Activated naive CD4-positive, alpha-beta T cell treated with anti-CD3 and anti-CD28 coated beads, Interleukin-2, amount 50 U/mL, for 24 hours (primary cell): Measurements from ENCODE around the gene PHEX.

Experiments
- H3K27ac Mint-ChIP-seq: one replicate; pipeline ENCODE4 v1.8.0; 2021; ENCODE audit warnings: mild to moderate bottlenecking, mixed read lengths
- H3K27me3 Mint-ChIP-seq: one replicate; pipeline ENCODE4 v1.8.0; 2021; ENCODE audit warnings: mixed read lengths
- H3K36me3 Mint-ChIP-seq: one replicate; pipeline ENCODE4 v1.8.0; 2021; ENCODE audit warnings: mixed read lengths
- H3K4me1 Mint-ChIP-seq: one replicate; pipeline ENCODE4 v1.8.0; 2021; ENCODE audit warnings: mixed read lengths
- H3K4me3 Mint-ChIP-seq: one replicate; pipeline ENCODE4 v1.8.0; 2021; ENCODE audit warnings: mild to moderate bottlenecking, mixed read lengths
- H3K9me3 Mint-ChIP-seq: one replicate; pipeline ENCODE4 v1.8.0; 2021; ENCODE audit warnings: mixed read lengths

Gene PHEX

DNA sequence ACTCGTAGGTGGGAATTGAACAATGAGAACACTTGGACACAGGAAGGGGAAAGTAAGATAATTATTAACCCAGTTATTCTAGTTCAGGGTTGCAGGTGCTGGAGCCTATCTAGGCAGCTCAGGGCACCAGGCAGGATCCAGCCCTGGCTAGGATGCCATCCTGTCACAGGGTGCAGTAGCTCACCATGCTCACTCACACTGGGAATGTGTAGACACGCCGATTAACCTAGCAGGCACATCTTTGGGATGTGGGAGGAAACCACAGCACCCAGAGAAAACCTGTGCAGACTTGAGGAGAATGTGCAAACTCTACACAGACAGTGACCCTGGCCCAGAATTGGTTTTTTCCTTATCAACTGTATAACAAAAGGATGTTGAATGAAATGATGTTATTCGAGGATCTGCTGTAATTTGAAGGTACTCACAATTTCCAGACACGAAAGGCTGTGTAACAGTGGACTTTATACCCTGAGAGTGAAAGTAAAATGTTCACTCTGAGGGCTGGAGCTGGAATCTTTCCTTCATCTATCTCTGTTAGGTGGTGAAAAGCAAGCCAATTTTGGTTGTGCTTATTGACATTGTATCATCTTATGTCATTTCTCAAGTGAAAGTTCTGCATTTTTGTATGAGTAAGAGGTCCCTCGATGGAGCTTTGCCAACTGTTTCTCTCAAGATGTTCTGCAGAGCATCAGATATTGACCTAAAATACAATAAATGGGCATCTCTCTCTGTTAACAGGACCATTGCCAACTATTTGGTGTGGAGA lies 78.8 kb downstream of the PHEX start:
- H3K4me3 Mint-ChIP-seq, result no peak overlapping the region
- peaks cover 1% of the 10 kb centered on the region for H3K27me3 Mint-ChIP-seq
- peaks cover 2% of the 10 kb centered on the region for H3K36me3 Mint-ChIP-seq
- H3K27ac Mint-ChIP-seq, result no peak overlapping the region
- H3K4me1 Mint-ChIP-seq, result no peaks in the 10 kb centered on the region
- no peaks in the 10 kb centered on the region for H3K9me3 Mint-ChIP-seq

- Mint-ChIP-seq H3K4me3 (no peak overlapping the region), H3K36me3 (peaks cover 2% of the 10 kb centered on the region), H3K27me3 (peaks cover 1% of the 10 kb centered on the region), H3K4me1 (peaks cover 4% of the 10 kb centered on the region), H3K27ac (no peak overlapping the region), H3K9me3 (no peaks in the 10 kb centered on the region)
Observed at GRCh38 chrX:22116605-22117546, 84.8 kb downstream of the PHEX start.

DNA sequence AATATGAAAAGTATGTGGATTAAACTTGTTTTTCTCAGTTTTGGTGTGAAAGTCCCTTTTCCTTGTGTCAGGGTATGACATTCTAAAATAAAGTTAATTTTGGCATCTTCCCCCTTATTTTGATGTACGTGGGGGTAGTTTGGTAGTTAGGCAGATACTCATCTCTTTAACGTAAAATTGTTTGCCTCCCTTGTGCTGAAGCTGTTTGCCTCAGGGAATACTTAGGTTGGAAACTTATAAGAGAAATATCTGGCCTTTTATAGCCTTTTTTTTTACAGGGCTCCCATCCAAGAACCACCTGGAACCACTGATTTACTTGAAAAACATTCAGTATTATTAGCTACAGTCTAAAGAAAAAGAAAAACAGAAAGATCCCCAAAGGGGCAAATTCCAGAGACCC lies 85.5 kb downstream of the PHEX start:
- H3K36me3 Mint-ChIP-seq, result peaks cover 2% of the 10 kb centered on the region
- H3K27ac Mint-ChIP-seq, result no peak overlapping the region
- H3K4me3 Mint-ChIP-seq, result no peak overlapping the region
- H3K27me3 Mint-ChIP-seq, result peaks cover 1% of the 10 kb centered on the region
- H3K4me1 Mint-ChIP-seq, result peaks cover 4% of the 10 kb centered on the region
- no peaks in the 10 kb centered on the region for H3K9me3 Mint-ChIP-seq

- peaks cover 2% of the 10 kb centered on the region for H3K36me3 Mint-ChIP-seq
- H3K27ac Mint-ChIP-seq, result no peak overlapping the region
- H3K4me3 Mint-ChIP-seq, result no peak overlapping the region
Observed at GRCh38 chrX:22118161-22118830, 86.2 kb downstream of the PHEX start.

GRCh38 chrX:22121161-22121560 lies 89.0 kb downstream of the PHEX start:
- Mint-ChIP-seq H3K9me3 (no peaks in the 10 kb centered on the region), H3K27ac (no peak overlapping the region), H3K27me3 (no peaks in the 10 kb centered on the region), H3K36me3 (no peaks in the 10 kb centered on the region), H3K4me1 (peaks cover 5% of the 10 kb centered on the region), H3K4me3 (no peak overlapping the region)

More at GRCh38 chrX:22118161-22118830, 86.2 kb downstream of the PHEX start:
- Mint-ChIP-seq H3K27me3 (peaks cover 1% of the 10 kb centered on the region), H3K9me3 (no peaks in the 10 kb centered on the region), H3K4me1 (peaks cover 4% of the 10 kb centered on the region)

DNA sequence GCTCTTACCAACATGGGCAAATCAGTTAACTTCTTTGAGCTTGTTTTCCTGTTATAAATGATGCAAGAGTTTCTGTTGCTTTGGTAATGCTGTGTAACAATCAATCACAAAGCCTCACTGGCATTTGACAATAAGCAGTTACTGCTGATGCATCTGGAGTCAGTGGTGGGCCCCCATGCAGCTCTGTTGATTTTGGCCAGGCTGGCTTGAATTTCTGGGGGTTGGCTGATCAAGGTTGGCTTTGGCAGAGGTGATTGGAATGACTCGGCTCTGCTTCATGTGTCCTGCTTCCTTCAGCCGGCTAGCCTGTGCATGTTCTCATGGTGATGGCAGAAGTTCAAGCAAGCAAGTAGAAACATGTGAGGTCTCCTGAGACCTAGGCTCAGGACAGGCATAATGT lies 90.4 kb downstream of the PHEX start:
- peaks cover 9% of the 10 kb centered on the region for H3K4me1 Mint-ChIP-seq
- no peaks in the 10 kb centered on the region for H3K27me3 Mint-ChIP-seq
- H3K27ac Mint-ChIP-seq, result no peak overlapping the region
- H3K9me3 Mint-ChIP-seq, result no peaks in the 10 kb centered on the region
- H3K36me3 Mint-ChIP-seq, result no peaks in the 10 kb centered on the region
- H3K4me3 Mint-ChIP-seq, result no peak overlapping the region

GRCh38 chrX:22124098-22124497 lies 92.0 kb downstream of the PHEX start:
- Mint-ChIP-seq H3K4me1 (peaks cover 4% of the 10 kb centered on the region), H3K27me3 (no peaks in the 10 kb centered on the region), H3K9me3 (no peaks in the 10 kb centered on the region), H3K27ac (no peak overlapping the region), H3K36me3 (no peaks in the 10 kb centered on the region), H3K4me3 (no peak overlapping the region)

DNA sequence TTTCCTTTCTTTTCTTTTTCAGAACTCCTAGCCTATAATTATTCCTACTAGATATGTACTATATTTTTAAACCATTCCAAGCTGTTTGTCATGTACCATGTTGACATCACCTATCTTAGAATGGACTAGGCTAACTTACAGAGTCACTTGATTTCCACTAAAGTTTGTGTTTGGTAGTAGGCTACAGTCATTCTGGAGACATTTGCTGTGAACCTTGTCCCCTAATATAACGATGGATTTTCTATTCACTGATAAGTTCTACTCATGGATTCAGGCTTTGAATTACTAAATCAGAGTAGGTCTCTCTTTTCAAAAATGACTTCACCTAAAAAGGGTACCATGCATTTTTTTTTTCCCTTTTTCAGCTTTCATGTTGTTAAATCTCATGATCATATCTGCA lies 93.4 kb downstream of the PHEX start:
- Mint-ChIP-seq H3K4me1 (peaks cover 4% of the 10 kb centered on the region), H3K9me3 (no peaks in the 10 kb centered on the region), H3K4me3 (no peak overlapping the region), H3K27me3 (no peaks in the 10 kb centered on the region), H3K27ac (no peak overlapping the region), H3K36me3 (no peaks in the 10 kb centered on the region)

GRCh38 chrX:22126327-22126726 lies 94.2 kb downstream of the PHEX start:
- Mint-ChIP-seq H3K27ac (no peak overlapping the region), H3K4me1 (peaks cover 4% of the 10 kb centered on the region), H3K27me3 (no peaks in the 10 kb centered on the region), H3K9me3 (no peaks in the 10 kb centered on the region), H3K36me3 (no peaks in the 10 kb centered on the region), H3K4me3 (no peak overlapping the region)

DNA sequence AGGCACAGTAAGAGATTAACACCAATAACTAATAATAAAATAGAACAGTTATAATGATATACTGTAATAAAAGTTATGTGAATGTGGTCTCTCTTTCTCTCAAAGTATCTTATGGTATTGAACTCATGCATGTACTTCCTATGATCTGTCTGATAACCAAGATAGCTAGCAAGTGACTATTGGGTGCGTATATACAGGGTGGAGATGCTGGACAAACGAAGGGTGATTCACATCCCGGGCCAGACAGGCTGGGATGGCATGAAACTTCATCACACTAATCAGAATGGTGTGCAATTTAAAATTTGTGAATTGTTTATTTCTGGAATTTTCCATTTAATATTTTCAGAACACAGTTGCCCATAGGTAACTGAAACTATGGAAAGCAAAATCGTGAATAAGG lies 96.8 kb downstream of the PHEX start:
- Mint-ChIP-seq H3K4me1 (peaks cover 4% of the 10 kb centered on the region), H3K27me3 (no peaks in the 10 kb centered on the region), H3K9me3 (no peaks in the 10 kb centered on the region), H3K27ac (no peak overlapping the region), H3K4me3 (no peak overlapping the region), H3K36me3 (no peaks in the 10 kb centered on the region)

DNA sequence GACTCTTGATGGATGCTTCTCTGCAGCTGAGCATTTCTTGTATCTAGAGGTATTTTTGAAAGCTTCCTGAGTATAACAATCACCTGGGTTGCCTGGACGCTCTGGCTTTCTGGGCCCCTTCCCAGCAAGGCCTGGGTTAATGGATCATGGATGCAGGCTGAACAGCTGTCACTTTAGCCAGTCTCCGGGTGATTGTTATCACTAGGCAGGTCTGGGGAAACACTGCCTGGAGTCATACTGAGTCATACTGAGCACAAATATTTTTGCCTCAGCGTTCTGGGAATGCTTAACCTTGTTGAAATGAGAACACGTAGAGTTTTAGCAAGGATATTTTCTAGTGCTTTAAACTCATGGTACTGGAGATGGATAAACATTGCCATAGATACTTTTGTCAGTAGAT lies 102.6 kb downstream of the PHEX start:
- no peak overlapping the region for H3K27ac Mint-ChIP-seq
- H3K27me3 Mint-ChIP-seq, result no peaks in the 10 kb centered on the region
- H3K9me3 Mint-ChIP-seq, result no peaks in the 10 kb centered on the region
- H3K36me3 Mint-ChIP-seq, result no peaks in the 10 kb centered on the region
- peaks cover 12% of the 10 kb centered on the region for H3K4me1 Mint-ChIP-seq
- H3K4me3 Mint-ChIP-seq, result no peak overlapping the region

DNA sequence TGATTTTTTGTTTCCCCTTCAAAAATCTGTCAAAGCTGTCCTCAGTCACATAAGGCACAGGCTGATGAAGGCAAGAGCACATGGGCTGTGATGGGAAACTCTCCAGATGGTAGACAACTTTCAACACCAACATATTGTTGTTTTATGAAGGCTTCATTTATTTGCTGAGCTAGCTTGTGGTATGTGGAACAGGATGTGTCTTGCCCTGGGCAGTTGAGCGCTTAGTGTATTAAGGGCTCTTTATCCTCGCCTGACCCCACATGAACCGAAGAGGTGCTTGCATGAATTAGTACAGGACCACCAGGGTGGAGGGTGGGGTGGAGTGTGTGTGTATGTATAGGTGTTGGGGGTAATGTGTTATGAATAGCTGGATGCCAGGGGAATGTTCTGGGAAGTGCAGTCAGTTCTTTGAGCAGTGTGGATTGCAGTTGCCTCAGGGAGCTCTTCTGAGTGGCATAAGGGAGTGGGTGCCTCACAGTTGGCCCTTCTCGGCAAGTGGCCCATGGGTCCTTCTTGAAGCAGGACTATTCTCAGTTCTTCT lies 103.1 kb downstream of the PHEX start:
- no peak overlapping the region for H3K4me3 Mint-ChIP-seq
- no peaks in the 10 kb centered on the region for H3K36me3 Mint-ChIP-seq
- no peaks in the 10 kb centered on the region for H3K9me3 Mint-ChIP-seq
- no peaks in the 10 kb centered on the region for H3K27me3 Mint-ChIP-seq
- no peak overlapping the region for H3K27ac Mint-ChIP-seq
- H3K4me1 Mint-ChIP-seq, result peaks cover 12% of the 10 kb centered on the region

GRCh38 chrX:22135994-22136684 lies 104.0 kb downstream of the PHEX start:
- H3K27me3 Mint-ChIP-seq, result no peaks in the 10 kb centered on the region
- H3K4me1 Mint-ChIP-seq, result peaks cover 12% of the 10 kb centered on the region
- H3K36me3 Mint-ChIP-seq, result no peaks in the 10 kb centered on the region
- H3K27ac Mint-ChIP-seq, result peak overlapping the region; percentile 26
- peak overlapping the region; percentile 15 for H3K4me3 Mint-ChIP-seq
- no peaks in the 10 kb centered on the region for H3K9me3 Mint-ChIP-seq

DNA sequence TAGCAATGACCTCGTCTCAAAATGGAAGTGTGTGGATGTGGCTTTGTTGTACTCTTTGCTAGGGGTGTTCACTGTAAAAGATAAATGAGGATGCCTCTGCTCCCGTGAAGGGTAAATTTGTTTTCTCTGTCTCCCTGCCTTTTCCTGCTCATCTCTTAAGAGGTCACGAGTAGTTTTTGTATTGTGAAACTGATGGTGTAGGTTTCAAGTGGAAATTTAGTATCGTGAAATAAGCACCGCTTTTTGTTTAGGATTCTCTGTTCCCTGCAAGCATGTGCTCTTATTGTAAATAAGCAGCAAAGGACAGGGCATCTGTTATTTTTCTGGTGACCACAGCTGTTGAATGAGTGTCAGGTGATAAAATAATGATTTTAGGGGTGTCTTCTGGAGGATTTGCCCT lies 104.6 kb downstream of the PHEX start:
- Mint-ChIP-seq H3K4me3 (no peak overlapping the region), H3K4me1 (peaks cover 12% of the 10 kb centered on the region), H3K27me3 (no peaks in the 10 kb centered on the region), H3K27ac (no peak overlapping the region), H3K36me3 (no peaks in the 10 kb centered on the region), H3K9me3 (no peaks in the 10 kb centered on the region)

DNA sequence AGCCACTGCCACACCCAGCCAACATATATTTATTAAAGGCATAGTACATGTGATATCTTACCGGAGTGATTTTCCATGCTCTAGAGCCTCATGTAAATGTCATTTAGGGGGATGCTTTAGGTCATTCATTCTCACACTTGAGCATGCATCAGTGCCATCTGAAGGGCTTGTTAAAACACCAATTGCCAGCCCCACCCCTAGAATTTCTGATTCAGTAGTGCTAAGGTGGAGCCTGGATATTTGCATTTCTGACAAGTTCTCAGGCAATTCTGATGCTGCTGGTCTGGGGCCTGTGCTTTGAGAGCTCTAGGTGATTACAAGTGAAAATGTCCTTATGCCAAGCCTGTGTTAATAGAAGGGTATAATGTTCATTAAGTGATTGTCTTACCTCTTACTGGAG lies 107.7 kb downstream of the PHEX start:
- H3K9me3 Mint-ChIP-seq, result no peaks in the 10 kb centered on the region
- H3K4me3 Mint-ChIP-seq, result no peak overlapping the region
- H3K27ac Mint-ChIP-seq, result no peak overlapping the region
- peaks cover 12% of the 10 kb centered on the region for H3K4me1 Mint-ChIP-seq
- no peaks in the 10 kb centered on the region for H3K27me3 Mint-ChIP-seq
- H3K36me3 Mint-ChIP-seq, result no peaks in the 10 kb centered on the region
